Measurements from ENCODE around the gene EZR. TPM values are rescaled to one million over a fixed set of nuclear protein-coding genes. Genes with fewer than 3 reads are reported as not detected.
A peak's percentile ranks its signal among the peaks of the same experiment; 100 is the strongest.

EZR gene
- total and polyA plus RNA-seq, 2 of the 13 experiments (the other 11 are each of a cell fraction or from before 2014, with no cell fraction given), result 34.7 to 60.3 TPM

- peak; percentile 42; the same call in 1 of the 2 replicates for TF ChIP-seq ZNF709 (CRISPR knock-in tag; IDR thresholded peaks at IDR 0.05)
- TF ChIP-seq, protein P1, sequence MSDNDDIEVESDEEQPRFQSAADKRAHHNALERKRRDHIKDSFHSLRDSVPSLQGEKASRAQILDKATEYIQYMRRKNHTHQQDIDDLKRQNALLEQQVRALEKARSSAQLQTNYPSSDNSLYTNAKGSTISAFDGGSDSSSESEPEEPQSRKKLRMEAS (IDR thresholded peaks at IDR 0.05), result peak; percentile 20; the same call in 1 of the 2 replicates
- no peak for TF ChIP-seq CREB1 (IDR thresholded peaks at IDR 0.05)
- 0 out of 2 replicates have a peak, but pooled peaks have one; percentile 24 for TF ChIP-seq CREB1 (CRISPR knock-in tag; IDR thresholded peaks at IDR 0.05)
- TF ChIP-seq SIX4 (CRISPR knock-in tag; IDR thresholded peaks at IDR 0.05), result no peak
- no peak for TF ChIP-seq ZNF24 (IDR thresholded peaks at IDR 0.05)
- TF ChIP-seq, protein P2, sequence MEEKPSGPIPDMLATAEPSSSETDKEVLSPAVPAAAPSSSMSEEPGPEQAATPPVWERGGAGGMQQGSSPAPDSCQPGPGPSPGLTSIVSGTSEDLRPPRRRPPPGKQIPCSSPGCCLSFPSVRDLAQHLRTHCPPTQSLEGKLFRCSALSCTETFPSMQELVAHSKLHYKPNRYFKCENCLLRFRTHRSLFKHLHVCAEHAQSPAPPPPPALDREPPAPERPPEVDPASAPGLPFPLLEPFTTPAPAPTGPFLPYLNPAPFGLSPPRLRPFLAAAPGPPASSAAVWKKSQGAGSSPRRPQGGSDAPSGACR (CRISPR knock-in tag; IDR thresholded peaks at IDR 0.05), result no peak
- no peak for TF ChIP-seq HIC2 (CRISPR knock-in tag; IDR thresholded peaks at IDR 0.05; ENCODE audit: low read depth)
- TF ChIP-seq, protein P3, sequence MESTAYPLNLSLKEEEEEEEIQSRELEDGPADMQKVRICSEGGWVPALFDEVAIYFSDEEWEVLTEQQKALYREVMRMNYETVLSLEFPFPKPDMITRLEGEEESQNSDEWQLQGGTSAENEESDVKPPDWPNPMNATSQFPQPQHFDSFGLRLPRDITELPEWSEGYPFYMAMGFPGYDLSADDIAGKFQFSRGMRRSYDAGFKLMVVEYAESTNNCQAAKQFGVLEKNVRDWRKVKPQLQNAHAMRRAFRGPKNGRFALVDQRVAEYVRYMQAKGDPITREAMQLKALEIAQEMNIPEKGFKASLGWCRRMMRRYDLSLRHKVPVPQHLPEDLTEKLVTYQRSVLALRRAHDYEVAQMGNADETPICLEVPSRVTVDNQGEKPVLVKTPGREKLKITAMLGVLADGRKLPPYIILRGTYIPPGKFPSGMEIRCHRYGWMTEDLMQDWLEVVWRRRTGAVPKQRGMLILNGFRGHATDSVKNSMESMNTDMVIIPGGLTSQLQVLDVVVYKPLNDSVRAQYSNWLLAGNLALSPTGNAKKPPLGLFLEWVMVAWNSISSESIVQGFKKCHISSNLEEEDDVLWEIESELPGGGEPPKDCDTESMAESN (CRISPR knock-in tag; conservative IDR thresholded peaks at IDR 0.05), result no peak
- TF ChIP-seq IKZF4 (CRISPR knock-in tag; IDR thresholded peaks at IDR 0.05; ENCODE audit: borderline replicate concordance, low read depth, not compliant biosample characterization), result no peak
- no peak for TF ChIP-seq MTA3 (CRISPR knock-in tag; IDR thresholded peaks at IDR 0.05)
- TF ChIP-seq PAF1 (CRISPR knock-in tag; IDR thresholded peaks at IDR 0.05), result no peak
- no peak for TF ChIP-seq SOX6 (IDR thresholded peaks at IDR 0.05)
- peak; percentile 27; the same call in 1 of the 2 replicates for TF ChIP-seq SOX6 (CRISPR knock-in tag; IDR thresholded peaks at IDR 0.05)
Observed at GRCh38 chr6:158808941-158809678, 10.1 kb downstream of the EZR start (continued).
